NB4 (cell line): Measurements from ENCODE around the gene FBXW8.

Experiments
- DNase-seq: peaks from one replicate; pipeline ENCODE4 v3.0.0; 2010; ENCODE audit warnings: low read depth
- H3K4me3 ChIP-seq: one replicate; pipeline ENCODE4 v1.5.1; 2011; ENCODE audit warnings: mild to moderate bottlenecking, low read depth, low read length, moderate library complexity
- CTCF ChIP-seq: IDR thresholded peaks from one replicate; pipeline ENCODE4 v1.5.1; 2012; ENCODE audit warnings: low read depth, low read length
- MYC ChIP-seq: IDR thresholded peaks from 2 replicates; pipeline ENCODE4 v1.6.1; 2011; ENCODE audit warnings: low read depth, low read length
- POLR2A ChIP-seq: IDR thresholded peaks from 2 replicates; pipeline ENCODE4 v1.6.1; 2011; ENCODE audit warnings: mild to moderate bottlenecking; ENCODE audit not compliant: insufficient read length; ENCODE audit errors: extremely low read depth
- TF ChIP-seq, protein P1 (sequence below): IDR thresholded peaks from 2 replicates; pipeline ENCODE4 v1.6.1; 2011; ENCODE audit warnings: low read depth, low read length

The FBXW8 gene, protein sequence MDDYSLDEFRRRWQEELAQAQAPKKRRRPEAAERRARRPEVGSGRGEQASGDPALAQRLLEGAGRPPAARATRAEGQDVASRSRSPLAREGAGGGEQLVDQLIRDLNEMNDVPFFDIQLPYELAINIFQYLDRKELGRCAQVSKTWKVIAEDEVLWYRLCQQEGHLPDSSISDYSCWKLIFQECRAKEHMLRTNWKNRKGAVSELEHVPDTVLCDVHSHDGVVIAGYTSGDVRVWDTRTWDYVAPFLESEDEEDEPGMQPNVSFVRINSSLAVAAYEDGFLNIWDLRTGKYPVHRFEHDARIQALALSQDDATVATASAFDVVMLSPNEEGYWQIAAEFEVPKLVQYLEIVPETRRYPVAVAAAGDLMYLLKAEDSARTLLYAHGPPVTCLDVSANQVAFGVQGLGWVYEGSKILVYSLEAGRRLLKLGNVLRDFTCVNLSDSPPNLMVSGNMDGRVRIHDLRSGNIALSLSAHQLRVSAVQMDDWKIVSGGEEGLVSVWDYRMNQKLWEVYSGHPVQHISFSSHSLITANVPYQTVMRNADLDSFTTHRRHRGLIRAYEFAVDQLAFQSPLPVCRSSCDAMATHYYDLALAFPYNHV

GRCh38 chr12:116910645-116911451, at the start of gene FBXW8:
FBXW8 (plus strand) TSS chr12:116910950; CDS start chr12:116911038, 88 bp downstream.
- DNase-seq = peak; percentile 91
- TF ChIP-seq POLR2A (peak; percentile 76), CTCF (no peak), MYC (peak; percentile 99)
- TF ChIP-seq, protein P1, sequence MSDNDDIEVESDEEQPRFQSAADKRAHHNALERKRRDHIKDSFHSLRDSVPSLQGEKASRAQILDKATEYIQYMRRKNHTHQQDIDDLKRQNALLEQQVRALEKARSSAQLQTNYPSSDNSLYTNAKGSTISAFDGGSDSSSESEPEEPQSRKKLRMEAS = peak; percentile 99
- peak within 1 kb of the TSS; percentile 77 for H3K4me3 ChIP-seq

DNA sequence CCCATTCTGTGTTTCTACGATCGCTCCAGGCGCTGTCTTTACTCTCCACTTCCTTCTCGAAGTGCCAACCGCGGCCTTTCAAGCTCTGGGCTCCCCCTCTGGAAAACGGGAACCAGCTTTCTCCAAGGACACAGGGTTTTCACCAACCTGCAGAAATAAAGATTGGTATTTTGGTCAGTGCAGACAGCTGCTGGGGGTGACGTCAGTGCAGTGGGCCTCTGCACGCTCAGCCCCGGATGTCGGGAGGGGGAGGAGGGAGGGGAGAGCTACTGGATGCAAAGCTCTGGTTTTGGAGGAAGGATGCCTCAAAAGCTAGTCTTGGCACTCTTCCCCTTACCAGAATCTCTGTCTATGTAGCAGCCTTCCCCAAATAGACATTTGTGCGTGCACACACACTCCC, 49.4 kb upstream of the FBXW8 start:
- H3K4me3 ChIP-seq = no peak overlapping the region
- peak; percentile 56 for DNase-seq
- TF ChIP-seq, protein P1 = no peak
- TF ChIP-seq CTCF = no peak
- no peak for TF ChIP-seq POLR2A
- TF ChIP-seq MYC = no peak

- TF ChIP-seq CTCF (no peak), MYC (no peak), POLR2A (no peak)
- TF ChIP-seq, protein P1 = no peak
- DNase-seq = no peak
- H3K4me3 ChIP-seq = no peak overlapping the region
These were observed 48.6 kb upstream of the FBXW8 start for GRCh38 chr12:116862167-116862566.

DNA sequence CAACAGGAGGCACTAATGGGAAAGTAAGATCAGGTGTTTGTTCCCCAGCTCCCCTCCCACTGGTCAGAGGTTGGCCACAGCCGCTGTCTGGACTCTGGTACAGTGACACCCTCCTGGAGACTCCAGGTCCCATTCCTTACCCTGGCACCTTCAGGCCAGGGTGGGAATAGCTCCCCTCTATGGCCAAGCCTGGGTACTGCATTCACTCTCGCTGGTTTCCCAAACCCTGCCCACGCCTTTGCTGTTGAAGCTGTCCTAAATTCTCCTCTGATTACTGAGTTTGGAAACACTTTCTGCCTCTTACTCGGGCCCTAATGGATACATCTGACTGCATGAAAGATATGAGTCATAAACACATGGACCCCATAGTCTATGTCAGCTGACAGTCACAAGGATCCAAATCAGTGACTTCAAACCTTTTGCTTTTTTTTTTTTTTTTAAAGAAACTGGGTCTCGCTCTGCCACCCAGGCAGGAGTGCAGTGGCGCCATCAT, 47.4 kb upstream of the FBXW8 start:
- no peak overlapping the region for H3K4me3 ChIP-seq
- TF ChIP-seq, protein P1 = no peak
- TF ChIP-seq POLR2A (no peak), CTCF (peak; percentile 85), MYC (no peak)
- DNase-seq = peak; percentile 37

- TF ChIP-seq POLR2A = no peak
- TF ChIP-seq, protein P1 = no peak
- TF ChIP-seq MYC = no peak
- TF ChIP-seq CTCF = no peak
- no peak for DNase-seq
- H3K4me3 ChIP-seq = no peak overlapping the region
These were observed 46.2 kb upstream of the FBXW8 start for GRCh38 chr12:116864371-116865160.
